ENCODE results near the gene NHSL1. TPM values are rescaled to one million over a fixed set of nuclear protein-coding genes. Genes with fewer than 3 reads are reported as not detected.

The NHSL1 gene
- polyA plus RNA-seq, 4 donors: 11.3 to 71.0 (median 23.8) TPM

- DNase-seq: no peak
- 94 to 96% (median 95%) methylated on average over 47 to 48 of the region's 48 CpGs for WGBS, 3 donors
Observed at GRCh38 chr6:138424004-138424904, 75.0 kb downstream of the NHSL1 start.

GRCh38 chr6:138422861-138423260 lies 76.4 kb downstream of the NHSL1 start:
- no peak for FAIRE-seq
- peaks cover 4 to 38% (median 21%) of the 10 kb centered on the region in 3 donors for H3K36me3 ChIP-seq (ENCODE audit: control insufficient read depth in 3 of 3, insufficient read depth in 2 of 3, low read depth in 1 of 3, low read length in 3 of 3)
- no peak overlapping the region for H3K4me3 ChIP-seq (ENCODE audit: low read depth in 1 of 3, low read length in 3 of 3)
- H3K4me1 ChIP-seq (ENCODE audit: control insufficient read depth in 3 of 3, insufficient read depth in 2 of 3, low read depth in 1 of 3, low read length in 2 of 3): peaks cover 0 to 4% (median 0%) of the 10 kb centered on the region in 3 donors
- H3K27me3 ChIP-seq (ENCODE audit: control insufficient read depth in 3 of 3, insufficient read depth in 3 of 3, low read length in 3 of 3): no peaks in the 10 kb centered on the region
- H3K9me3 ChIP-seq (ENCODE audit: control insufficient read depth in 2 of 2, insufficient read depth in 1 of 2, low read depth in 1 of 2, low read length in 1 of 2): peaks cover 0 to 8% of the 10 kb centered on the region in 2 donors
- DNase-seq: no peak
- H3K27ac ChIP-seq (ENCODE audit: low read depth in 1 of 3, low read length in 2 of 3): no peak overlapping the region

More at GRCh38 chr6:138424004-138424904, 75.0 kb downstream of the NHSL1 start:
- FAIRE-seq: no peak
- Histone ChIP-seq H3K4me1 (ENCODE audit: control insufficient read depth in 3 of 3, insufficient read depth in 2 of 3, low read depth in 1 of 3, low read length in 2 of 3) (peaks cover 0 to 7% (median 0%) of the 10 kb centered on the region in 3 donors), H3K9me3 (ENCODE audit: control insufficient read depth in 2 of 2, insufficient read depth in 1 of 2, low read depth in 1 of 2, low read length in 1 of 2) (no peaks in the 10 kb centered on the region), H3K36me3 (ENCODE audit: control insufficient read depth in 3 of 3, insufficient read depth in 2 of 3, low read depth in 1 of 3, low read length in 3 of 3) (peaks cover 4 to 40% (median 23%) of the 10 kb centered on the region in 3 donors), H3K27ac (ENCODE audit: low read depth in 1 of 3, low read length in 2 of 3) (no peak overlapping the region), H3K4me3 (ENCODE audit: low read depth in 1 of 3, low read length in 3 of 3) (no peak overlapping the region), H3K27me3 (ENCODE audit: control insufficient read depth in 3 of 3, insufficient read depth in 3 of 3, low read length in 3 of 3) (no peaks in the 10 kb centered on the region)

GRCh38 chr6:138421608-138422007 lies 77.7 kb downstream of the NHSL1 start:
- Histone ChIP-seq H3K4me1 (ENCODE audit: control insufficient read depth in 3 of 3, insufficient read depth in 2 of 3, low read depth in 1 of 3, low read length in 2 of 3) (peaks cover 0 to 4% (median 0%) of the 10 kb centered on the region in 3 donors), H3K27me3 (ENCODE audit: control insufficient read depth in 3 of 3, insufficient read depth in 3 of 3, low read length in 3 of 3) (no peaks in the 10 kb centered on the region), H3K36me3 (ENCODE audit: control insufficient read depth in 3 of 3, insufficient read depth in 2 of 3, low read depth in 1 of 3, low read length in 3 of 3) (peaks cover 4 to 34% (median 18%) of the 10 kb centered on the region in 3 donors), H3K27ac (ENCODE audit: low read depth in 1 of 3, low read length in 2 of 3) (no peak overlapping the region), H3K4me3 (ENCODE audit: low read depth in 1 of 3, low read length in 3 of 3) (no peak overlapping the region), H3K9me3 (ENCODE audit: control insufficient read depth in 2 of 2, insufficient read depth in 1 of 2, low read depth in 1 of 2, low read length in 1 of 2) (peaks cover 0 to 8% of the 10 kb centered on the region in 2 donors)
- WGBS, 3 donors: 82 to 93% (median 82%) methylated on average over 10 of the region's 10 CpGs
- DNase-seq (peak in 1 of 2 donors; percentile 33), FAIRE-seq (no peak)

GRCh38 chr6:138421089-138421488 lies 78.2 kb downstream of the NHSL1 start:
- FAIRE-seq (no peak), DNase-seq (no peak)
- 75 to 79% (median 76%) methylated on average over 6 of the region's 6 CpGs for WGBS, 3 donors
- no peak overlapping the region for H3K4me3 ChIP-seq (ENCODE audit: low read depth in 1 of 3, low read length in 3 of 3)
- H3K36me3 ChIP-seq (ENCODE audit: control insufficient read depth in 3 of 3, insufficient read depth in 2 of 3, low read depth in 1 of 3, low read length in 3 of 3): peaks cover 2 to 34% (median 14%) of the 10 kb centered on the region in 3 donors
- no peak overlapping the region for H3K27ac ChIP-seq (ENCODE audit: low read depth in 1 of 3, low read length in 2 of 3)
- H3K4me1 ChIP-seq (ENCODE audit: control insufficient read depth in 3 of 3, insufficient read depth in 2 of 3, low read depth in 1 of 3, low read length in 2 of 3): peaks cover 0 to 4% (median 0%) of the 10 kb centered on the region in 3 donors
- no peaks in the 10 kb centered on the region for H3K27me3 ChIP-seq (ENCODE audit: control insufficient read depth in 3 of 3, insufficient read depth in 3 of 3, low read length in 3 of 3)
- peaks cover 0 to 8% of the 10 kb centered on the region in 2 donors for H3K9me3 ChIP-seq (ENCODE audit: control insufficient read depth in 2 of 2, insufficient read depth in 1 of 2, low read depth in 1 of 2, low read length in 1 of 2)

GRCh38 chr6:138420356-138420755 lies 78.9 kb downstream of the NHSL1 start:
- no peak for FAIRE-seq

GRCh38 chr6:138419766-138420165 lies 79.5 kb downstream of the NHSL1 start:
- Histone ChIP-seq H3K4me1 (ENCODE audit: control insufficient read depth in 3 of 3, insufficient read depth in 2 of 3, low read depth in 1 of 3, low read length in 2 of 3) (peaks cover 0 to 4% (median 0%) of the 10 kb centered on the region in 3 donors), H3K9me3 (ENCODE audit: control insufficient read depth in 2 of 2, insufficient read depth in 1 of 2, low read depth in 1 of 2, low read length in 1 of 2) (peaks cover 0 to 8% of the 10 kb centered on the region in 2 donors), H3K27ac (ENCODE audit: low read depth in 1 of 3, low read length in 2 of 3) (no peak overlapping the region), H3K36me3 (ENCODE audit: control insufficient read depth in 3 of 3, insufficient read depth in 2 of 3, low read depth in 1 of 3, low read length in 3 of 3) (peaks cover 2 to 30% (median 10%) of the 10 kb centered on the region in 3 donors), H3K4me3 (ENCODE audit: low read depth in 1 of 3, low read length in 3 of 3) (no peak overlapping the region), H3K27me3 (ENCODE audit: control insufficient read depth in 3 of 3, insufficient read depth in 3 of 3, low read length in 3 of 3) (no peaks in the 10 kb centered on the region)
- FAIRE-seq (no peak), DNase-seq (peak; percentile 53 to 59)
- WGBS, 3 donors: 91 to 97% (median 95%) methylated on average over 3 of the region's 3 CpGs

More at GRCh38 chr6:138420356-138420755, 78.9 kb downstream of the NHSL1 start:
- Histone ChIP-seq H3K4me3 (ENCODE audit: low read depth in 1 of 3, low read length in 3 of 3) (no peak overlapping the region), H3K36me3 (ENCODE audit: control insufficient read depth in 3 of 3, insufficient read depth in 2 of 3, low read depth in 1 of 3, low read length in 3 of 3) (peaks cover 2 to 33% (median 10%) of the 10 kb centered on the region in 3 donors), H3K27me3 (ENCODE audit: control insufficient read depth in 3 of 3, insufficient read depth in 3 of 3, low read length in 3 of 3) (no peaks in the 10 kb centered on the region), H3K4me1 (ENCODE audit: control insufficient read depth in 3 of 3, insufficient read depth in 2 of 3, low read depth in 1 of 3, low read length in 2 of 3) (peaks cover 0 to 4% (median 0%) of the 10 kb centered on the region in 3 donors), H3K27ac (ENCODE audit: low read depth in 1 of 3, low read length in 2 of 3) (no peak overlapping the region), H3K9me3 (ENCODE audit: control insufficient read depth in 2 of 2, insufficient read depth in 1 of 2, low read depth in 1 of 2, low read length in 1 of 2) (peaks cover 0 to 8% of the 10 kb centered on the region in 2 donors)
- no peak for DNase-seq
- 96 to 99% (median 99%) methylated on average over 4 of the region's 4 CpGs for WGBS, 3 donors

- no peaks in the 10 kb centered on the region for H3K27me3 ChIP-seq (ENCODE audit: control insufficient read depth in 3 of 3, insufficient read depth in 3 of 3, low read length in 3 of 3)
- H3K4me3 ChIP-seq (ENCODE audit: low read depth in 1 of 3, low read length in 3 of 3): no peak overlapping the region
- no peak for DNase-seq
- H3K9me3 ChIP-seq (ENCODE audit: control insufficient read depth in 2 of 2, insufficient read depth in 1 of 2, low read depth in 1 of 2, low read length in 1 of 2): peaks cover 0 to 8% of the 10 kb centered on the region in 2 donors
- H3K36me3 ChIP-seq (ENCODE audit: control insufficient read depth in 3 of 3, insufficient read depth in 2 of 3, low read depth in 1 of 3, low read length in 3 of 3): peaks cover 0 to 24% (median 4%) of the 10 kb centered on the region in 3 donors
- H3K27ac ChIP-seq (ENCODE audit: low read depth in 1 of 3, low read length in 2 of 3): no peak overlapping the region
- FAIRE-seq: no peak
- H3K4me1 ChIP-seq (ENCODE audit: control insufficient read depth in 3 of 3, insufficient read depth in 2 of 3, low read depth in 1 of 3, low read length in 2 of 3): peaks cover 0 to 4% (median 0%) of the 10 kb centered on the region in 3 donors
- WGBS, 3 donors: 96 to 98% (median 97%) methylated on average over 3 of the region's 3 CpGs
Observed at GRCh38 chr6:138418118-138418742, 81.1 kb downstream of the NHSL1 start.

GRCh38 chr6:138417493-138418117 lies 81.7 kb downstream of the NHSL1 start:
- no peak for FAIRE-seq

More at GRCh38 chr6:138417493-138418117, 81.7 kb downstream of the NHSL1 start:
- WGBS, 3 donors: 87 to 98% (median 88%) methylated on average over 3 of the region's 3 CpGs
- Histone ChIP-seq H3K36me3 (ENCODE audit: control insufficient read depth in 3 of 3, insufficient read depth in 2 of 3, low read depth in 1 of 3, low read length in 3 of 3) (peaks cover 0 to 25% (median 4%) of the 10 kb centered on the region in 3 donors), H3K4me1 (ENCODE audit: control insufficient read depth in 3 of 3, insufficient read depth in 2 of 3, low read depth in 1 of 3, low read length in 2 of 3) (peaks cover 0 to 4% (median 0%) of the 10 kb centered on the region in 3 donors), H3K27me3 (ENCODE audit: control insufficient read depth in 3 of 3, insufficient read depth in 3 of 3, low read length in 3 of 3) (no peaks in the 10 kb centered on the region), H3K9me3 (ENCODE audit: control insufficient read depth in 2 of 2, insufficient read depth in 1 of 2, low read depth in 1 of 2, low read length in 1 of 2) (peaks cover 0 to 8% of the 10 kb centered on the region in 2 donors), H3K27ac (ENCODE audit: low read depth in 1 of 3, low read length in 2 of 3) (no peak overlapping the region), H3K4me3 (ENCODE audit: low read depth in 1 of 3, low read length in 3 of 3) (no peak overlapping the region)
- no peak for DNase-seq

Data from small intestine (tissue), 7 donors.